Stimulated activated CD4-positive, alpha-beta T cell treated with anti-CD3 and anti-CD28 coated beads, Interleukin-1b, Interleukin-23, amount 100 ng/mL, for 48 hours (primary cell): ENCODE measurements around the gene AFF3.

Experiments used
- DNase-seq: peaks from one replicate; pipeline ENCODE4 v3.0.0-alpha.2; 2020

AFF3 gene

DNA sequence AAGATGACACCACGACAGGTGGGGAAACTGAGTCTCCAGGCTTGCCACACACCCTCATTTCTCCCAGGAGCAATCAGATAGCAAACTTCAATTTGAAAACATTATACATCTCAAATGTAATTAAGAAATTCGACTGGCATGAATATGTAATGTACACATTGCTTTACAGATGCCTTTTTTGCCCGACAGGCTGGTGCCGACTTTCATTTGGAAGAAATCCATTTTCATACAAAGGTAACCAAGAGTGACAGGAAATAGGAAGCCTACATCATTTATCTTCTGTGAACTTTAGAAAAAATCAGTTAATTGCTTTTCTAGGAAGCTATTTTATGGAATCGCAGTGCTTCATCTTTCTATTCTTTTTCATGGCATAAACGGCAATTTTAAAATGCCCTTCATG lies 140.3 kb downstream of the AFF3 start:
- no peak for DNase-seq

DNA sequence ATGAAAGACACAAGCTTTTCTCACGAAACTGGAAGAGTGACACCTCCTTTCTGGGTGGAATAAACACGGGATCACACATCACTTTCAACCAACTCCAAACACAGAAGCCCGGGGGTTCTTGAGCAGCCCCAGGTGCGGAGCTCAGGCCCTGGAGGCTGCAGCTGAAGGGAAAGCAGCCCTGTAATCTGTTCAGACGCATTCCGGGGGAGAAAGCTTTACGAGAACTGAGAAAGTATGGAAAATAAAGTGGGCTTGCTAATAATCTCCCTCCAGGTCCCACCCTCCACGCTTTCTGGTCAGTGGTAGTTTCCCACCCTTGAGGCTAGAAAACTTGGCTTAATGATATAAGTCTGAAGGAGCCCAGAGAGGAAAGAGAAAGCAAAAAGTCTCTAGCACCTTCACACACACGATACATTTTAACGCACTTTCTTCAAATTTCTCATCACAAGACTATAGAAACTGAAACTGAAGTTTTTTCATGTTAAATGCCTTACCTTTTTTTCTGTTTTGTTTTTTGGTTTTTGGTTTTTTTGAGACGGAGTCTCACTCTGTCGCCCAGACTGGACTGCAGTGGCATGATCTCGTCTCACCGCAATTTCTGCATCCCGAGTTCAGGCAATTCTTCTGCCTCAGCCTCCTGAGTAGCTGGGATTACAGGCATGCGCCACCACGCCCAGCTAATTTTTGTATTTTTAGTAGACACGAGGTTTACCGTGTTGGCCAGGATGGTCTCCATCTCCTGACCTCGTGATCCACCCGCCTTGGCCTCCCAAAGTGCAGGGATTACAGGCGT lies 141.3 kb downstream of the AFF3 start:
- no peak for DNase-seq

DNA sequence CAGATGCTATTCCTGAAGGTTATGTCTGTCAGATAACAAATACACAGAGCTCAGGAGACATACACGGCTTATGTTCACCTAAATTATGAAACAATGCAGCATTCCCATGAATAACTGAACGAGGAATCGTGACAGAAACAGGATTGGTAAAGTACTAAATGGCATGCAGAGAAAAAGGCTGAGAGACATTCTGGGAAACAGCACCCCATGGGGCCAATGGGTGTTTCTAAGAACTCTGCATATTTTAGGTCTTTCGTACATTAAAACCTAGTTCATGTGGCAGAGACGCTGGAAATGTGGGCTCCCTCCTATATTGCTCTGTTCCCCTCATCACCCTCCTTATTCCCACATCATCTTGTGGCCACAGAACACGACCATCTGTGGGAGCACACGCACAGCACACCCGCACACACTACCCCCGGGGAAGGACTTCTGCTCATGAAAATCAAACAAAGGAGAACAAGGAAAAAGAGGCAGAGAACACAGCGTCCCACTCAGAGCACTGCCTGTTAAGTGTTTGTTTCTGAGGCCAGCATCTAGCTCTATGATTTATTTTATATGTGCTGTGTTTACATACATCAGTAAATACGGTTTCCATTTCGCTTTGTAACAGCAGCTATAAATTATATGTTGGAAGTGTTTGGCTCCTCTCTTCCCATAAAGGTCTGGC lies 143.6 kb downstream of the AFF3 start:
- DNase-seq, result no peak

DNA sequence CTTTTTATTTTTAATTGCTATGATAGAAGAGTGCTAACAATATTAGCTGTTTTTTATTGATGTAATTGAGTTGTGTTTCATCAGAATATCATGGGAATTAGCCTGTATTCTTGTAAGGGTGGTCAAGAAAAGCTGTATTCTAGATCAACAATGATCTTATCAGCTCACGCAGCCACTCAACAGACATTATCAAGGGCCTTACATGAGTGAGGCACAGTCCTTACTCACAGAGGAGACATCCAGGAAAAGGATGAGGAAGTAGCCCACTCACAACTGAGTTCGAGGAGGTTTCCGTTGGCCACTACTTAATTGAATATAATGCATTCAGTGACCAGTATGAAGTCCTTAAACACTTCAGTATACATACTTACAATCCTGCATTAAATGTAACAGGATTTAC lies 152.5 kb downstream of the AFF3 start:
- no peak for DNase-seq

DNA sequence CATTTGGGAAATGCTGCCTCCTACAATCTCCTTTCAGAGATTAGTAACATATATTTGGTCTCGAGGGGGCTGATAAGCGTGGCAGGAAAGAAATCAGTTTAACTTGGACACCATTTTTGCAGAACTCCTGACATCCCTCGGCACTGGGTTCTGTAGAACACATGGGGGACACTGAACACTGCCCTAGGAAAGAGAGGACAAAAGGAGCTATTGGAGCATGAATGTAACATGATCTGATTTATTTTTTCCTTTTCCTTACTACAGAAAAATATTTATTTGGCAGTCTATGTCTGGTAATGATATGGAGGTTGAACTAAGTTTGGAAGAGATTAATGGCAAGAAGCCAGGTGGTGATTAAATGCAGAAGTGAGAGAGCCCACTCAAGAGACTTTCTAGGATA lies 153.8 kb downstream of the AFF3 start:
- DNase-seq, result no peak

DNA sequence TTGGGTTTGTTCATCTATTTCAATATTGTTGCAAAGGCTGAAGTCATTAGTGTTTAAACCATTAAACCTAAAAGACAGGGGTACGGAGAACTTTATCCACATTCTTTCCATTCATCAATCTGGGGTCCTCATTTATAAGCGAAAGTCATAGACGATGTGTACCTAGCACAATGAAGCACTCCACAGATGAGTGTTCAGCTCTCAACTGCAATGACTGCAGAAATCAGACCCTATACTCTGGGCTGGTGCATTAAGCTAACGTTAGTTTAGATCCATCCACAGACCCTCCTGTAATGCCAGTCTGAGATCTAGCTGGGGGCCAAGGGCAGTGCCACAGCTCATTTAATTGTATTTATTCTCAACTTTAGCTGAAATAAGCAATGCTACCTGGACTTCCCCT lies 155.2 kb downstream of the AFF3 start:
- DNase-seq, result no peak

DNA sequence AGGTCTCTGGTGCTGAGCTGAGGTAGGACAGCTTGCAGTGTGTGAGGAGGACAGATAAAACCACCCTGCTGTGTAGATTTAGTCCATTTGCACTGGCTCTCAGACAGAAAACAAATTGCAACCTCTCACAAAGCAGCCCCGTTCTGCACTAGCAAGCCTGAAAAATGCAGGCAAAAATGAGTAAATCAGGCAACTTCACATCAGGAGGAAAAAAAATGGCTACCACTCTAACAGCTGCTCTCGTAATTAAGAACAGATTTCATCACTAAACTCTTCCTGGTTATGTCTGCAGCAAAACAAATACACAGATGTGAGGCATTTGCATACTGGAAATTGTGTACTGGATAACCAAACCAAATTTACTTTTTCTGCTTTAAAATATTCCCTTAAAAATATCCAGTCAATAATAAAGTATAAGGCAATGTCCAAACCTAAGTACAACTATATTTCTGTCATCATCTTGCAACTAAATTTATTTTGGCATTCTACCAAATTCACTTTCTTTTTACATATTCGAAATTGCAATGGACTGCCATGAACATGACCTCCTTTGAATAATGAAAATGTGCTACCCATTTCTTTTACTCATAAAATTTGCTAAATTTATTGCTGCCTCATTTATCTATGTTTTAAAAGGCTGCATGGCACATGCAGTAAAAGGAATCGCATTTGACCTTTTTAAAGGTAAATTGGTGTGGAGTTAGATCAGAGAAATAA lies 157.4 kb downstream of the AFF3 start:
- DNase-seq, result no peak

DNA sequence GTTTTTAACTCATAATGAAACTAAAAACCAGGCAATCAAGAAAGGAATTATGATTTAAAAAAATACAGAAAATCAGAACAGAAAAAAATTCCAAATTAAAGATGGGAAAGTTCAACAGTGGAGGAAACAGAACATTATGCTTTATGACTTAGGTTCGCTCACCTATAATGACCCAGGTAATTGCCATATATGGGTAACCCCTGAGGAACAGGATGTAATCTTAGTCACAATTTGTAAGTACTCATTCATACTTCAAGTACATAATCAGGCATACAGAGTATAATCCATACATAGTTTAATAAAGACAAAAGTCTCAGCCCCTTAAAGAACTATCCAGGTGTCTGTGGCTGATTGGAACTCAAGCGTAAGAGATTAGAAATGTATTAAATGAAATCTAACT lies 159.6 kb downstream of the AFF3 start:
- no peak for DNase-seq

DNA sequence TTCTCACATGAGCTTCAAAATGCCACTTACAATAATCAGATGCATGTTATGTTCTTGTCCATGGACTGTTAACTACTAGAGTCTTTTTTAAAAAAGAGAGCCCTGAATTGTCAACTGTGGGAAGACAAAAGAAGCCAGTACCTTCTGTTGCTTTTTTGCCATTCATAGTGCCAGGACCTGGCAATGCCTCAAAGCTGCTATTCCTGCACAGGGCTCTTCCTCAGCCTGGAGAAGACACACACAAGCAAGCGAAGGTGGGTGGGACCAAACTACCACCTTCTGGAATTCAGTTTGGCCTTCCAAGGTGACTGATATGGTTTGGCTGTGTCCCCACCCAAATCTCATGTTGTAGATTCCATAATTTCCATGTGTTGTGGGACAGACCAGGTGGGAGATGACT lies 160.6 kb downstream of the AFF3 start:
- DNase-seq, result no peak

DNA sequence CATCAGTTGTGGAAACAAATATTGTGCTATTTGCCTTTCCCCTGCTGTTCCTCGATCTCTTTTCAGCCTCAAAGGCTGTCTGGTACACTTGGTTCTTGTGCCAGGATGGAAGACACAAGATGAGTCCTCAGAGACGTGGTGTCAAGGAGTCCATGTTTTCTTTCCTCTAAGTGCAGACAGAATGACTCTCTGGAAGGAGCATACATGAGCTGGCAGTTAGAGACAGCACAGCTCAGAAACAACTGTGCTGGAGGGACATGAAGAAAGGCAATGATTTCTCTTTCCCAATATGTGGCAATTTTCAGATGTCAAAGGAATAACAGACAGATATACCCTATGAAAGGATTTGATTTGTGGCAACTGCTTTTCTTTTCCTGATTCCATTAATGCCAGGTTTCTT lies 162.2 kb downstream of the AFF3 start:
- DNase-seq, result no peak

DNA sequence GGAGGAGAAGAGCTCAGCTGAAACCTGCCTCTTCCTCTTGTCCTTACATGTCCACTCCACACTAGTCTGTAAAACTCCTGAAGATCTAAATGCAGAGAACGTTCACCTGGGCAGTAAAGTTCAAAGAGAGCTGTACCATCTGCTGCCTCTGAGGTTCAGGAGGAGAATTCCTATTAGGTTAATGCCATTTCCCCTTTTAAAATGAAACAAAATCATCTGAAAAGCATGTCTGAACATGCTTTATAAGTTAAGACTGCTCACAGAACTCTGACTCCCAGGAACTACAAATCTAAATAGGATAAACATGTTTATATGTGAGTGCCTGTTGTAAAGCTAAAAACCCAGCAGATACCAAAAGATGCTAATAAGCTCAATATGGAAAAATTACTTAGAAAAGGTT lies 164.4 kb downstream of the AFF3 start:
- DNase-seq, result no peak

DNA sequence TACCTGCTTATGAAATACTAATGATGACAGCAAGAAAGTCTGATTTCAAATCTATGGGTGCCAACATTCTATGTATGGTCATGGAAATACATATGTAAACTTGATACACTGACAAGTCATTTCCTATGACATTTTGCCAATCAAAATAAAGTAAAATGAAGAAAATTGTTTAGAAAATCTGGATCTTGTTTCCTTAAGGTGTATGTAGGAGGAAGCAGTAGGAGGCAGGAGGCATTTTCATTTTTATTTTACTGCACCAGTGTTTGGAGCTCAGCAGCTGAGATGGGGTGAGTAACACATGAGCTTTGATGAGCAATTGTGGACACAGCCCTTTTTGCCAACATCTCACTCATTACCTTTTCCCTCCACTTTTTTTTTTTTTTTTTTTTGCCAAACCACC lies 167.0 kb downstream of the AFF3 start:
- no peak for DNase-seq

DNA sequence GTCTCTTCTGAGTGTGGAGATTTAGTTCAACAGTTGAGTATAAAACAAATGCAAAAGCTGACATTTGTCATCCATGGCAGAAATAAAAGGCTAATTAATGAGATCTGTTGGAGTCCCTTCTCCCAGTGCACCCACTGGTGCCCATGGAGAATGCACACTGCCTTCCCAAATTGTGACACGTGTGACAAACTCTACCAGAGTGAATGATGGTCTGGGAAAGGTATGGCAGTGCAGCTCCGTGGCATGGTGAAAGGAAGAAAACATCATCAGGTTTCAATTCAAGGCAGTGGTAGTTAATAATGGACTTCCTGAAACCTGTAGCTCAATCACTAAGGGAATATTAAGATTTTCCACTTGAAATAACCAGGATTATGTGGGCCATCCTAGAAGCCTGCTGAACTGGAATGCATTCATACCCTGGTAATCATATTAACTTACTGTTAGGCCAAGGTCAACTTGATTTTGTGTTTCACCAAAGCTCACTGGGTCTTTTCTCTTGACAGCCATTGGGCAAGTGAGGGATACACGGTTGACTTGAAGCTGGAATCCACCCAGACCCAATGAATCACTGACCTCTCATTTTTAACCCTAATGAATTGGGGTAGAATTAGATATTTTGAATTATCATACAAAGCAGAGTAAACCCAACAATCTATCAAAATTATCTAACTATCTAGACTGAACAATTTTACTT lies 167.6 kb downstream of the AFF3 start:
- no peak for DNase-seq

DNA sequence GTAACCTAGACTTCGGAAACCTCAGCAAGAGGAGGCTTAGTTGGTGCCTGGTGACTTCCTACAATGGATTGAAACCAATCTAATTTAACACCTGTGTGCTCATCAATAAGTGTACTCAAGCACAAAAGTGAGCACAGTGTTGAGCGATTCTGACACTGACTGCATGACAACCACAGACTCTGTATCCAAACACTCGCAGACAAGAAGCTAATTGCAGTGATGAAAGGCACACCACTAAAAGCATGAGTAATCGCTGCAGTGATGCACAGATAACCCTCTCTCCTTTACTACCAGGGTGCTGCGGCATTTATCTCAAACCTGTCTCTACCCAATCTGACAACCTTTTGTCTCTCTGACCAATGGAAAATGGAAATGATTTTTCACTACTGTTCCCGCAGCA lies 168.1 kb downstream of the AFF3 start:
- DNase-seq, result peak; percentile 14

DNA sequence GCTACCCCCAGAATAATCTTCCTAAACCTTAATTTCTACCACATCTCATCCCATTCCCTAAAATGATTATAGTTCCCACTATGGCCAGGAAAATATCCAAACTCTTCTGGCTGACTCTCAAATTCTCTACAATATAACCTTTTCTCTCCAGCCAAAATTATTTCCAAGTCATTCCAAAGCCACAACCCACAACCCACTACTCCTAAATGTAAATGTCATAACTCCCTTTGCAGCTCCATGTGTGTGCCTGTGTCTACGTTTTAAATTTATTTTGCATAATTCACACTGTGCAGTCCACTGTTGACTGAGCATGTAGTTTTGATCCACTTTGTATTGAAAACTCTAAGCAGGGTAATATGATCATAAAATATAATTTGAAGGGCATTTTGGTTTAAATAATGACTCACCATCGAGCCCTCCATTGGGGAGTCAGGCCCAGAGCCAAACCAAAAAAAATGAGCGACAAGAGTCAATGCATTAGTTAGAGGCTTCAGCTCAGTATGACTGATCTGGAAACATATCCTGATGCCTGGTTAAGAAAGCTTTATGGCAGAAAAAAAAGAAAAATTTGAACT lies 171.0 kb downstream of the AFF3 start:
- DNase-seq, result no peak

DNA sequence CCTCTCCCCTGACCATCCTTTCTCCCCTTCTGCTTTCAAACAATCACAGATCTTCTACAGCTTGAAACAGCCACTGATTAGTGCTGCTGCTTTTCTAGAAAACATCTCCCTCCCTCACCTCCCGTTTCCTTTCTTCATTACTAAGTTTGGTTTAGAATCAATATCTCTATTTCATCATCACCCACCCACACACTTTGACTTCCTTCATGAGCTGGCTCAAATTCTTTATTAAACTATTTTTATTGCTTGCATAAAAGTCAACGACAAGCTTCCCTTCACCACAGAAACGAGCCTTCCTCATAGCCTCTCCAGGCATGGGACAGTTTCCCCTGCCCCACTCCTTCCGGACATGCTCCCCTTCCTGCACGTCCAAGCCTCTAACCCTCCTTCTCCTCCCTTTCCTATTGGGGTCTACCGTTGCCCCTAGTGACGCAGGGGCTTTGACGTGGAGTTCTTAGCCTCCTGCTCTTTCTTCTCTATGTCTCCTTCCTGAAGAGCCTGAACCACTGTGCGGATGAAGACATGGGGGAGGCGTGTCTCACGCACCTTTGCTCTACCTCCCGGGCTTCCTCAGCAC lies 172.0 kb downstream of the AFF3 start:
- DNase-seq, result no peak

DNA sequence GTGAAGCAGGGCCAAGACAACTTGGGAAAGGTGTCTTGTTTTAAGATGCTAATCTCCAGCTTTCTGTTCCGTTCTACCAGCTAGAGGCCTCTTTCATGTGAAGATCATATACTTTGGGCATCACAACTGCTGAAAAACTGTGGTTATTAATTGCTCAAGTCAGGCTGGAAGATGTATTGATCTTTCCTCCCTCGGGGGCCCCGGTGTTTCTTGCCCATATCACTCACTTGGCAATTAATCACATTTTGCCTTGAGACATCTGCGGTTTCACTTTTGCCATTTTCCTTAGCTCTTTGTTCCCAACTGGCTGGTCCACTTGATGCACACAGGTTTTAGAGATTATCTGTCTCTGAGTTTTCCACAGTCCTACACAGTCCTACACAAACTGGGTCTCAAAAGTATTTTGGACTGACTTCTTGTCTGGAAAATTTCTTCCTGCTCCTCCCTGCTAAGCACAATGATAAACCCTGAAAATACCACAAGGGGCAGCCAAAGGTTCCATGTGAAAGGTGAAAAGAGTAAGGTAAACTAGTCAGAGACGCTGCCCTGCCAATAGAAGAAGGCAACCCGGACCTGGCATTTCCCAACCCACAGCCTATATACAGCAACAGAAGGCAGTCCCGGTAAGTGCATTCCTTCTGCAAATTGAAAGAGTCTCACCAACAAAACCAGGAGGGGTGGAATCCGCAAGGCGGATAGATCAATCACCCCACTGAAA lies 181.0 kb downstream of the AFF3 start:
- DNase-seq, result no peak

DNA sequence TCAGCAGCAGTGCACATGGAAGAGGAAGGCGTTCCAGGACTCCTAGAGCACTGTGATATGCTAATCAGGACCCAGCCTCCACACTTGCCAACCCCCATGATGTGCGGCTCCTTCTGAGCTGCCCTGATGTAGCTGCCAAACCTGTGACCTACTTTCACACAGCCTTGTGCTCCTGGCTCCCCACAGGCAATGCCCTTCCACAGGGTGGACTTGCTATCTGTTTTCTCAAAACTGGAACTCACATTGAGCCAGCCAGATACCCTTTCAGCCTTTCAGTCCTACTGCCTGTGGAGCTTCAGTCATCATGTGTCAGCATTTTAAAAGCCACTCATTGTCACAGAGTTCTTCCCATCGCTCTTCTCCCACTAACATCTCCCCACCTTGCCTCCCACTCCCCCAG lies 181.6 kb downstream of the AFF3 start:
- no peak for DNase-seq

DNA sequence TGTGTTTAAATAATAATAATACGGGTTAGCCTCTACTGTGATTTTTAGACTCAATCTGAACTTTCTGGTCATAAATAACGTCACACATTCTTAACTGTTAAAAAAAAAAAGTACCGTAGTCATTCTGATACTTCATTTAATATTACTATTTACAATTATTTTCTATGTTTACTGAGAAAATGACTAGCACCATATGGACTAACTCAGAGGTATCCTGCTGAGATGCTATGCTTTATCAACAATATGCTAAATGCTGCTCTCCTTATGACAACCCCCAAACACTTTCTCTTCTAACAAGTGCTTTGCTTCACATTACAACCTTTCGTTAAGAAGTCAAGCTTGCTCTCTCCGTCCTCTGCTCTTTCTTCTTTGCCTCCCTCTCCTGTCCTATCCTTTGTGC lies 182.1 kb downstream of the AFF3 start:
- no peak for DNase-seq

DNA sequence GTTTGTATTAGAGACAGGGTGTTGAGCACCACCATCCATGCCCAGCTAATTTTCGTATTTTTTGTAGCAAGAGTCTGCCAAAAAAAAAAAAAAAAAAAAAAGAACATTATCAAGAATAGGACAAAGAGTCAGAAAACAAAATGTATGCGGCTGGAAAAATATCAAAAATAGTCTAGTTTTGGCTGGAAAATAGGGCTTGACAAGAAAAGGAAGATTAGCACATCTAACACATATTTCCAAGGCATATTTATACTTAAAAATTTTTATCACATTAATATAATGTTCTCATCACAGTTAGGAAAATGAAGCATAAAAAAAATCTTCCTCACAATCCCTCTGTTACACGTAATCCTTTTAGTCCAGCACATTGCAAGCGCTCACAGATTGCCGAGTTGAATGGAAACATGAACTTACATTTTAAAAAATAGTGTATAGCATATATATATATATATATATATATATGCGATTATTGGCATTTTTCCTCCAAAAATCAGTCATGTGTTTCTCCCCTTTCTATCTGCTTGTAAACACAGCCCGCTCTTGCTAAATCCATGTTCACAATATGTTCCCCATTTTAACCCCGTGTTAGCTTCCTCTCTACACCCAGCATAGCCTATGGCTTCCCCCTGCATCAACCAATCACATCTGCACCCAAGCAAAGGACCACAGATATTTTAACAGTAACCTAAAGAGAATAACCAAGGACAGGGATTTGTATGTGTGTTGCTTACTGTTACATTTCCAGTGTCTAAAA lies 183.0 kb downstream of the AFF3 start:
- DNase-seq, result no peak
